HuH-7 (cell line): ENCODE data around the gene PRR19.

Experiments
- DNase-seq: peaks from one replicate; pipeline ENCODE4 v3.0.0; 2011; ENCODE audit warnings: low spot score

The PRR19 gene

GRCh38 chr19:42295831-42296525, 6.0 kb upstream of the PRR19 start:
- peak; percentile 96 for DNase-seq

- DNase-seq = no peak
Observed at GRCh38 chr19:42297039-42297438, 4.9 kb upstream of the PRR19 start.

- DNase-seq = no peak
Observed at GRCh38 chr19:42303101-42303464, 1.2 kb downstream of the PRR19 start.

- DNase-seq = no peak
Observed at GRCh38 chr19:42303876-42304275, 1.9 kb downstream of the PRR19 start.

GRCh38 chr19:42306646-42307045, 4.7 kb downstream of the PRR19 start:
- no peak for DNase-seq

- no peak for DNase-seq
Observed at GRCh38 chr19:42309686-42310085, 7.8 kb downstream of the PRR19 start.

GRCh38 chr19:42311657-42312056, 9.7 kb downstream of the PRR19 start:
- peak; percentile 81 for DNase-seq

GRCh38 chr19:42312370-42312769, 10.4 kb downstream of the PRR19 start:
- no peak for DNase-seq

- peak; percentile 93 for DNase-seq
Observed at GRCh38 chr19:42313096-42313839, 11.3 kb downstream of the PRR19 start, which contains the start of gene TMEM145. Gene TMEM145, plus strand, starts transcription at chr19:42313309. Its CDS starts 68 bp downstream, at chr19:42313377.

GRCh38 chr19:42313840-42314755, 12.2 kb downstream of the PRR19 start:
- no peak for DNase-seq

GRCh38 chr19:42315024-42315423, 13.1 kb downstream of the PRR19 start:
- no peak for DNase-seq

- DNase-seq = no peak
Observed at GRCh38 chr19:42316223-42317211, 14.6 kb downstream of the PRR19 start.

- DNase-seq = no peak
Observed at GRCh38 chr19:42317535-42317934, 15.6 kb downstream of the PRR19 start.

- DNase-seq = no peak
Observed at GRCh38 chr19:42322305-42322704, 20.4 kb downstream of the PRR19 start.

- no peak for DNase-seq
Observed at GRCh38 chr19:42323473-42323851, 21.5 kb downstream of the PRR19 start.

GRCh38 chr19:42323852-42324654, 22.1 kb downstream of the PRR19 start:
- DNase-seq = no peak

- no peak for DNase-seq
Observed at GRCh38 chr19:42324655-42325307, 22.8 kb downstream of the PRR19 start.

GRCh38 chr19:42325308-42325895, 23.5 kb downstream of the PRR19 start, which contains the start of gene MEGF8:
Gene MEGF8, plus strand, starts transcription at chr19:42325635. Its CDS starts 609 bp downstream, at chr19:42326244.
- peak; percentile 99 for DNase-seq
